ENCODE data around the gene FBXO8. TPM values are rescaled to one million over a fixed set of nuclear protein-coding genes. Genes with fewer than 3 reads are reported as not detected.
"Not testable (repeated sequence)": the region's sequence is repeated elsewhere in the genome, so short reads cannot be mapped to it uniquely, and the experiment has no call there.

The FBXO8 gene
- total RNA-seq, 1 donor from 2014 or later: 15.5 TPM

DNA sequence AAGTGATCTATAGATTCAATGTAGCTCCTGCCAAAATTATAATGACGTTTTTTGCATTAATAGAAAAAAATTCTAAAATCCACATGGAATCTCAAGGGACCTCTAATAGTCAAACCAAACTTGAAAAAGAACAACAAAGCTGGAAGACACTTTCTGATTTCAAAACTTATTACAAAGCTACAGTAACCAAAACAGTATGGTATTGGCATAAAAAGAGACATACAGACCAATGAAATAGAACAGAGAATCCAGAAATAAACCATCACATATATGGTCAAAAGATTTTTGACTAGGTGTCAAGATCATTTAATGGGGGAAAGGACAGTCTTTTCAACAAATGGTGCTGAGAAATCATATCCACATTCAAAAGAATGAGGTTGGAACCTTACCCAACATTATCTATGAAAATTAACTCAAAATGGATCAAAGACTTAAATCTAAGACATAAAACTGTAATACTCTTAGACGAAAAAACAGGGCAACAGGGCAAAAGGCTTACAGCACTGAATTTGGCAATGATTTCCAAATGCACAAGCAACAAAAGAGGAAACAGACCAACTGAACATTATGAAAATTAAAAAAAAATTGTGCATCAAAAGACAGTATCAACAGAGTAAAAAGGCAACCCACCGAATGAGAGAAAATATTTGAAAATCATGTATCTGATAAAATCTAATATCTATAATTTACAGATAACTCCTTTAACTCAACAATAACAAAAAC, 3.9 kb downstream of the FBXO8 start:
- Mint-ChIP-seq H3K9me3 (peaks cover 8% of the 10 kb centered on the region), H3K36me3 (ENCODE audit: low read depth) (peaks cover 15% of the 10 kb centered on the region), H3K27ac (no peak overlapping the region), H3K4me3 (ENCODE audit: low read depth) (no peak overlapping the region), H3K4me1 (ENCODE audit: low read depth) (peaks cover 30% of the 10 kb centered on the region), H3K27me3 (ENCODE audit: low read depth) (no peaks in the 10 kb centered on the region)
- no peak for DNase-seq (ENCODE audit: low spot score)
- intact Hi-C loops (cut with micrococcal nuclease): loop anchor here (10.0 kb wide), 1 partner anchor 945 kb away; the partner anchor contains the start of gene HMGB2

DNA sequence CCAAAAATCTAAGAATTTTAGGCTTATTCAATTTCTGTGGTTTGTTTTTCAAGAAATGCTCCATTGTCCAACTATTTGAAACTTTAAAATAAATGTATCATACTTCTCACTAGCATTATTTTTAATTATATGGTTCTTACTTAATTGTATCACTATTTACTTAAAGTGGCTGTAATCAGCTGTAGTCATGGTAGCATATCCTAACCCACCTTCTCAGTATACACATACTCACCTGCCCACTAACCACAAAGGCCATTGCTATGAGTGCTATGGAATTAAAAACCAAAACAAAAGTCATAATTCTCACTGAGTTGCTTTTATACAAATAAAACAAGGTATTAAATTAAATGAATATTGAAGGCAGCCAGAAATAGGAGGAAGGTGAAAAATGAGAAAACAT, 5.0 kb downstream of the FBXO8 start:
- Mint-ChIP-seq H3K27ac (no peak overlapping the region), H3K4me3 (ENCODE audit: low read depth) (no peak overlapping the region), H3K9me3 (peaks cover 8% of the 10 kb centered on the region), H3K4me1 (ENCODE audit: low read depth) (peaks cover 27% of the 10 kb centered on the region), H3K36me3 (ENCODE audit: low read depth) (peaks cover 15% of the 10 kb centered on the region), H3K27me3 (ENCODE audit: low read depth) (no peaks in the 10 kb centered on the region)
- DNase-seq (ENCODE audit: low spot score): no peak
- intact Hi-C loops (cut with micrococcal nuclease): no loop called here

DNA sequence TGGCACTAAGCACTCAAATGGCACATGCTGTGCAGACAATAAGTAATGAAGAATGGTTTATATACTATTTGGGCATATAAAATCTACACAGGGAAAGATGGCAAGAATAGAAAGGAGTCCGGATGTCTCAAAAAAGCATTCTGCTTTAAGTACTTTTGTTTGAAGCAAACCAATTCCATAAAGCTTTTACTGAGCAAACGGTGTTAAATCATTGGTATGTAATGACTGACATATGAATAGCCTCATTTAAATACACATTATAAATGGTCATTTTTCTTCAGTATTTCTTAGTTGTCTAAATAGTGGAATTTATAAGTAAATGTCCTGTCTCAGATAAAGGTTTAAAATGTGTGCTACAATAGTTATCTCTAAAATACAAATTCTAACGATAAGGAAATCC, 6.0 kb downstream of the FBXO8 start:
- no peak overlapping the region for H3K4me3 Mint-ChIP-seq (ENCODE audit: low read depth)
- H3K27ac Mint-ChIP-seq: no peak overlapping the region
- intact Hi-C loops (cut with micrococcal nuclease): no loop called here
- DNase-seq (ENCODE audit: low spot score): no peak
- H3K36me3 Mint-ChIP-seq (ENCODE audit: low read depth): peaks cover 15% of the 10 kb centered on the region
- peaks cover 24% of the 10 kb centered on the region for H3K4me1 Mint-ChIP-seq (ENCODE audit: low read depth)
- H3K9me3 Mint-ChIP-seq: peaks cover 8% of the 10 kb centered on the region
- no peaks in the 10 kb centered on the region for H3K27me3 Mint-ChIP-seq (ENCODE audit: low read depth)

DNA sequence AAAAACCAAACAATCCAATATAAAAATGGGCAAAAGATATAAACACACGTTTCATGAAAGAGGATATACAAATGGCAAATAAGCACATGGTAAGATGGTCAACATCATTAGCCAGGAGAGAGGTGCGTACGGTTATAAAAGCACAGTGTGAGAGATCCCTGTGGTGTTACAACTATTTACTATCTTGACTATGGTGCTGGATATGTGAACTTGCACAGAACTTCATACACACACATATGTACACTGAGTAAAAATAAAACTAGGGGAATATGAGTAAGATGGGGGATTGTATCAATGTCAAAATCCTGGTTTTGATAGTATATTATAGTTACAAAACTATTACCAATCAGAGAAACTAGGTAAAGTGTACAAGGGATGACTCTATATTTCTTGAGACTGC, 8.4 kb downstream of the FBXO8 start:
- H3K27me3 Mint-ChIP-seq (ENCODE audit: low read depth): no peaks in the 10 kb centered on the region
- no peak overlapping the region for H3K4me3 Mint-ChIP-seq (ENCODE audit: low read depth)
- no peak overlapping the region for H3K27ac Mint-ChIP-seq
- peaks cover 11% of the 10 kb centered on the region for H3K36me3 Mint-ChIP-seq (ENCODE audit: low read depth)
- intact Hi-C loops (cut with micrococcal nuclease): no loop called here
- DNase-seq (ENCODE audit: low spot score): no peak
- H3K9me3 Mint-ChIP-seq: peaks cover 8% of the 10 kb centered on the region
- H3K4me1 Mint-ChIP-seq (ENCODE audit: low read depth): peaks cover 12% of the 10 kb centered on the region

DNA sequence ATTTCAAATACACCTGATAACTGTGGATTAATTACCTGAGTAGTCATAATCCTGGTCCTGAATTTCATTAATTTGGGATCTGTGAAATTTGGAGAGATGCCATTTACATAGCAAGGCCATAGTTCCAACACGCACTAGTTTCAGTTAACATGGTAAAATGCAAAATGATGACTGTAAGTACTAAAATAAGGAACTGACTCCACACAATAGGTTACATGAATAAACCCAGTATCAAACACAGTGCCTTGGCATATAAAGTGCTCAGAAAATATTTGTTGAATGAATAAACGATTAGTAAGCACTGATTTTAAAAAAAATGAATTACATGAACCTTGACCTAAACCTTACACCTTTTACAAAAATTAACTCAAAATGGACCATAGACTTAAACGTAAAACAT, 9.0 kb downstream of the FBXO8 start:
- Mint-ChIP-seq H3K27ac (no peak overlapping the region), H3K27me3 (ENCODE audit: low read depth) (no peaks in the 10 kb centered on the region), H3K4me1 (ENCODE audit: low read depth) (peaks cover 11% of the 10 kb centered on the region), H3K4me3 (ENCODE audit: low read depth) (no peak overlapping the region), H3K36me3 (ENCODE audit: low read depth) (peaks cover 5% of the 10 kb centered on the region), H3K9me3 (peaks cover 5% of the 10 kb centered on the region)
- DNase-seq (ENCODE audit: low spot score): no peak
- intact Hi-C loops (cut with micrococcal nuclease): no loop called here

DNA sequence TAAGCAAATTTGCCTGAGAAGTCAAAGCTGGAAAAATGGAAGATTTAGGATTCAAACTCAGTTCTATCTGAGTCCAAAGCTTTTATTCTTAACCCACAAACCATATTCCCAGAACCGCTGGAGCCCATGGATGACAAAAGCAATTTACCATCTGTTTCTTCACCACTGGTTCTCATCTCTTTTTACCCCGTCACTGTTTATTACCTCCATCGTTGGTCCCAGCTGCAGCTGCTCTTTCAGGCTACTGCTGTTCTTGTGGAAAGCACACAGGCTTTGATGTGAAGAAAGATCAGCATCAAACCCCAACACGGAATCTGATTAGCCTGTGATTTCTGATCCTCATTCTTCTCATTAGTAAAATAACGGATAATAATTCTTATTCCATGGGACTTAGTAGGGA, 9.5 kb downstream of the FBXO8 start:
- Mint-ChIP-seq H3K36me3 (ENCODE audit: low read depth) (no peaks in the 10 kb centered on the region), H3K27me3 (ENCODE audit: low read depth) (no peaks in the 10 kb centered on the region), H3K4me3 (ENCODE audit: low read depth) (no peak overlapping the region), H3K27ac (no peak overlapping the region), H3K9me3 (no peaks in the 10 kb centered on the region), H3K4me1 (ENCODE audit: low read depth) (peaks cover 6% of the 10 kb centered on the region)
- no peak for DNase-seq (ENCODE audit: low spot score)
- intact Hi-C loops (cut with micrococcal nuclease): no loop called here

DNA sequence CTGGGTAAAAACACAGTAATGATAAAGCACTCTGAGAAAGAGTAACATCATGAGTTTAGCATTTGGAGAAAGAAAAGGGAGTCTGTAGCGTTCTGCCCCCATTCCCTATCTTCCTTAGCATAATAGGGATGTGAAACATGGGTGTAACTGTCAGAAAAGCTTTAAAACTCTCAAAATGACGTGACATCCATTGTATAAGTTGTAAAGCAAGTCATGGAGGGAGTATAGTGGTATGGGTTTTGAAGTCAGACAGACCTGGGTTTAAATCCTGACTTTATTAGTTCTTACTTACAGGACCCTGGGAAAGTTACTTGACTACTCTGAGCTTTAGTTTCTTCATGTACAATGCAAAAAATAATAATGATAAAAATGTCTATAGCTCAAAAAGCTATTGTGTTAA, 17.1 kb downstream of the FBXO8 start:
- H3K27ac Mint-ChIP-seq: no peak overlapping the region
- no peaks in the 10 kb centered on the region for H3K27me3 Mint-ChIP-seq (ENCODE audit: low read depth)
- H3K4me1 Mint-ChIP-seq (ENCODE audit: low read depth): peaks cover 2% of the 10 kb centered on the region
- H3K4me3 Mint-ChIP-seq (ENCODE audit: low read depth): no peak overlapping the region
- intact Hi-C loops (cut with micrococcal nuclease): no loop called here
- no peaks in the 10 kb centered on the region for H3K36me3 Mint-ChIP-seq (ENCODE audit: low read depth)
- H3K9me3 Mint-ChIP-seq: no peaks in the 10 kb centered on the region
- no peak for DNase-seq (ENCODE audit: low spot score)

DNA sequence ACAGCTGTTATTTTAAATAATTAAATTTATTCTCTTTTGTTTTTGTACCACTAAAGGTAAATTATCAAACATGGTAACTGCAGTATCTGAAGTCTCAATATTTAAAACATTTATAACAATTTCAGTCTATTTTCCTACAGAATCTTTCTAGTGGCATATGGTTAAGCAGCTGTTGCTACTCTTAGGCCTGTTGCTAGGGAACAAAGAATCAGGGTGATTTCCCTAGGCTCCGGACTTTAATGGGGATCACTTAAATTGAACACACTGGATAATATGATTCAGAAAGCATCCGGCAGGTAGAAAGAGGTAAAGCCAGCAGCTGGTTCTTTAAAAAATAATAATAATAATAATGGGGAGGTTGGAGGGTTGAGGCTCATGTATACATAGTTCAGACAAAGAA, 17.6 kb downstream of the FBXO8 start:
- Mint-ChIP-seq H3K36me3 (ENCODE audit: low read depth) (no peaks in the 10 kb centered on the region), H3K27me3 (ENCODE audit: low read depth) (no peaks in the 10 kb centered on the region), H3K27ac (no peak overlapping the region), H3K9me3 (no peaks in the 10 kb centered on the region), H3K4me1 (ENCODE audit: low read depth) (no peaks in the 10 kb centered on the region), H3K4me3 (ENCODE audit: low read depth) (no peak overlapping the region)
- DNase-seq (ENCODE audit: low spot score): no peak
- intact Hi-C loops (cut with micrococcal nuclease): no loop called here

DNA sequence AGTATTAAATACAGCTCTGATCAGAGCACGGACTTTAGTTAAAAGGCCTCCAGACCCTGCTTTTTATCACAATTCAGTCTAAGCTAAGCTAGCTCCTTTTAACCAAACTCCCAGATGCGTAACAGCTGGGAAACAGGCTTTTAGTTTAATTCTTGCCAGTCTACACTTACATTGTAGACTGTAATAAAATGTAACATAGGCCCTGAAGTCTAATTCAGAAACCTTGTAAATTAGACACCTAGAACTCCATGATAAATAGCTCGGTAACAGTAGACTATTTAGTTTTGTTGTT, 20.1 kb downstream of the FBXO8 start:
- H3K4me1 Mint-ChIP-seq (ENCODE audit: low read depth): no peaks in the 10 kb centered on the region
- no peaks in the 10 kb centered on the region for H3K27me3 Mint-ChIP-seq (ENCODE audit: low read depth)
- H3K4me3 Mint-ChIP-seq (ENCODE audit: low read depth): no peak overlapping the region
- intact Hi-C loops (cut with micrococcal nuclease): no loop called here
- no peaks in the 10 kb centered on the region for H3K9me3 Mint-ChIP-seq
- H3K27ac Mint-ChIP-seq: no peak overlapping the region
- no peaks in the 10 kb centered on the region for H3K36me3 Mint-ChIP-seq (ENCODE audit: low read depth)
- DNase-seq (ENCODE audit: low spot score): no peak

DNA sequence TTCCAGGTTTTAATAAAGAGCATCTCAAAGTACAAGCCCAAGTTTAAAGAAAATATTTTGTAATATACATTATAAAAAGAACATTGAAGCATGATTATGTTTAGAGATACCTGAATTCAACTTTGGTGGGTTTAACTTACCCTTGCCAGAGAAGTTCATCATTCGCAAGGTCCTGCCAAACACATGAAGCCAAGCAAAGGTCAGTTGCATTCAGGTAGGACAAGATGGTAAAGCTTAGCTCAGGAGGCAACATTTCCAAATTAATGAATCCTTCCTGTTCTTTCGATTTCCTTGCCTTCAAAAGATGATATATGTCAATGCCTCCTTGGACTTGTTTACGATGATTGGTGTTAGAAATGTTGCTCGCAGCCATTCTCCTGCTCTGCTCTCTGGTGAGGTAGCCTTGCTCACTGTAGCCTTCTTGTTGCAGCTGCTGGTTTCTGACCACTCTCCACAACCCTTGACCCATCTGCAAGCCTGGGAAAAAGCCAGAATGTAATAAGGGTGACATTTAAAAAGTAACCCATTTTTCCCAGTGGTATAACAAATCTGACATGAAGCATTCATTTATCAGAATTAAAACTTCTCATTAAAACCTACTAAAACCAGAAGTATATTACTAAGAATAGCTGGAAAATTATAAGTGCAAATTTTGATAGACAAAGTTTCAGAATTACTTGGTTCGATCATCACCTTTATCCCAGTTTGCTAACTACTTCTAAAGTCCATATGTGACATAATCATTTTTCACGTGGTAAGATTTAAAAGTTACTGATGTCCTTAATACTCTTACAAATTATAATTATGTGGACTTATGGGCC, 20.6 kb downstream of the FBXO8 start:
- DNase-seq (ENCODE audit: low spot score): no peak
- intact Hi-C loops (cut with micrococcal nuclease): no loop called here
- no peaks in the 10 kb centered on the region for H3K9me3 Mint-ChIP-seq
- H3K4me3 Mint-ChIP-seq (ENCODE audit: low read depth): no peak overlapping the region
- H3K27me3 Mint-ChIP-seq (ENCODE audit: low read depth): no peaks in the 10 kb centered on the region
- H3K4me1 Mint-ChIP-seq (ENCODE audit: low read depth): no peaks in the 10 kb centered on the region
- no peaks in the 10 kb centered on the region for H3K36me3 Mint-ChIP-seq (ENCODE audit: low read depth)
- no peak overlapping the region for H3K27ac Mint-ChIP-seq

DNA sequence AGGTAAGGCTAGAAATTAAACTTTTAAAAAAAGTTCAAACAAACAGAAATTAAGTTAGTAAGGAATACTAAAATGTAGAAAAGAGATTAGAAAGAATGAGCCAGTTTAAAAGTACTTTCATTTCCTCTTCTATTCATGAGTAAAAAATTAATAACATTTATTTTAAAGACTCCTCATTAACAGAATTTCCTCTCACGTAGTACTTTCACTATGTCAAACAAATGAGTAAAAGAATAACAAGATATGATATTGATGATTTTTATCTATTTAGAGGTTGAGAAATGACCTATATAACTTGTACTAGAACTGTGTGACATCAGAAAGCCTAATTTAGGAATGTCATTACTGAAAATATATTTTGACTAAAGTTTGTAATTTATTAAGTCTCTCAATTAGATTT, 22.0 kb downstream of the FBXO8 start:
- H3K36me3 Mint-ChIP-seq (ENCODE audit: low read depth); H3K4me3 Mint-ChIP-seq (ENCODE audit: low read depth); H3K27ac Mint-ChIP-seq; intact Hi-C loops (cut with micrococcal nuclease); H3K27me3 Mint-ChIP-seq (ENCODE audit: low read depth); DNase-seq (ENCODE audit: low spot score); H3K4me1 Mint-ChIP-seq (ENCODE audit: low read depth); H3K9me3 Mint-ChIP-seq: not testable (repeated sequence)

DNA sequence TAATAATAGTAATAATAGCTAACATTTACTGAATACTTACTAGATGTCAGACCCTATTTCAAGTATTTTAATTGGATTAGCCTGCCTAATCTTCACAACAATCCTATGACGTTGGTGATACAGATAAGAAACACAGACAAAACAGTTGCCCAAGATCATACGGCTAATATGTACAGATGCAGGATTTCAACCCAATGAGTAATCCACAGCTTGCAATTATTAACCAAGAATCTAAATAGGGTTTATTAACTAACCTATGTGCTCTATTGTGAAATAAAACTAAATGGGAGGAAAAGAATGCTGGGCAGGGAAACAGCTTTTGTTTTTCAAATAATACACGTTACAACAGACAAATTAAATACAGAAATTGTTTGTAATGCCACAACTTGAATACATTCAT, 23.4 kb downstream of the FBXO8 start:
- DNase-seq (ENCODE audit: low spot score): no peak
- Mint-ChIP-seq H3K4me3 (ENCODE audit: low read depth) (no peak overlapping the region), H3K27ac (no peak overlapping the region), H3K36me3 (ENCODE audit: low read depth) (no peaks in the 10 kb centered on the region), H3K9me3 (no peaks in the 10 kb centered on the region), H3K27me3 (ENCODE audit: low read depth) (no peaks in the 10 kb centered on the region), H3K4me1 (ENCODE audit: low read depth) (no peaks in the 10 kb centered on the region)
- intact Hi-C loops (cut with micrococcal nuclease): no loop called here

DNA sequence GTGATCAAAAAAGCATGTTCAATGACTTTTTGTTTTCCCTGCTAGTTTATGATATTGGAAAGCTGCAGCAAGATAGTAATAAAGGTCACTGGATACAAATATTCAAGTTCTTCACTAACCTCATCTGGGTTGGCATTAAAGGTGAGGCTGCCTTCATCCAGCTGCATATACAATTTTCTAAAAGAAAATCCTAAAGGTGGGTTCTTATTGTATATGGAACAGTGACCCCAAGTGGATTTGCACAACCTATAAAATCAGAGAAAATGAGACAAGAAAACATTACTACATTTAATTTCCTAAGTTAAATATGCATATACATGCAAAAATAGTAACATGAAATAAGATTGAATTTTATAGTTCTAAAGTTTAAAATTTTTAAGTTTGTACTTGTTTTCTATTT, 23.9 kb downstream of the FBXO8 start:
- no peaks in the 10 kb centered on the region for H3K36me3 Mint-ChIP-seq (ENCODE audit: low read depth)
- intact Hi-C loops (cut with micrococcal nuclease): no loop called here
- no peaks in the 10 kb centered on the region for H3K27me3 Mint-ChIP-seq (ENCODE audit: low read depth)
- H3K9me3 Mint-ChIP-seq: no peaks in the 10 kb centered on the region
- no peak overlapping the region for H3K4me3 Mint-ChIP-seq (ENCODE audit: low read depth)
- no peaks in the 10 kb centered on the region for H3K4me1 Mint-ChIP-seq (ENCODE audit: low read depth)
- DNase-seq (ENCODE audit: low spot score): no peak
- H3K27ac Mint-ChIP-seq: no peak overlapping the region
